H1 (cell line): ENCODE results near the gene MYLK4. TPM values are rescaled to one million over a fixed set of nuclear protein-coding genes. Genes with fewer than 3 reads are reported as not detected.

Experiments used
- CTCF ChIA-PET: fragments of 300-600 bp; sonication (Branson Sonifier 250); formaldehyde crosslinking; loops from one replicate; lab custom pipeline; 2021; ENCODE audit not compliant: partially characterized antibody; lab: Charles Lee
- POLR2A ChIA-PET: fragments of 300-600 bp; sonication (Branson Sonifier 250); formaldehyde crosslinking; loops from one replicate; lab custom pipeline; 2021; ENCODE audit warnings: inconsistent platforms; ENCODE audit not compliant: partially characterized antibody; lab: Charles Lee
- DNase-seq, 2 experiments: peaks; one replicate each; pipeline versions ENCODE4 v3.0.0 to v3.0.0-alpha.2; 2010 to 2022; ENCODE audit warnings: low spot score in 2 of 2, low read depth in 1 of 2, mixed read lengths in 1 of 2
- FAIRE-seq: peaks from 2 replicates; lab custom pipeline; 2011; peaks lifted over from hg19 to GRCh38; lab: Jason Lieb, UNC
- H2AFZ ChIP-seq: 2 replicates; pipeline ENCODE4 v1.8.1; 2012; ENCODE audit warnings: low read length, inconsistent platforms
- H2AK5ac ChIP-seq: 2 replicates; pipeline ENCODE4 v1.6.1; 2013; ENCODE audit warnings: low read depth, low read length
- H2BK120ac ChIP-seq: replicated peaks from 2 replicates; pipeline ENCODE3; 2013; ENCODE audit warnings: low read depth, low read length, inconsistent platforms
- H2BK12ac ChIP-seq: 2 replicates; pipeline ENCODE4 v1.6.1; 2013; ENCODE audit warnings: low read depth, low read length
- H2BK15ac ChIP-seq: 2 replicates; pipeline ENCODE4 v1.6.1; 2013; ENCODE audit warnings: low read length
- H2BK20ac ChIP-seq: 2 replicates; pipeline ENCODE4 v1.6.1; 2013; ENCODE audit warnings: low read length
- H2BK5ac ChIP-seq: 2 replicates; pipeline ENCODE4 v1.6.1; 2013; ENCODE audit warnings: low read depth, low read length
- H3K14ac ChIP-seq: 2 replicates; pipeline ENCODE4 v1.6.1; 2013; ENCODE audit warnings: inconsistent platforms; ENCODE audit not compliant: insufficient read length
- H3K18ac ChIP-seq: 2 replicates; pipeline ENCODE4 v1.6.1; 2013; ENCODE audit warnings: low read length; ENCODE audit errors: extremely low read depth
- H3K23ac ChIP-seq: 2 replicates; pipeline ENCODE4 v1.6.1; 2013; ENCODE audit warnings: inconsistent platforms; ENCODE audit not compliant: insufficient read length
- H3K23me2 ChIP-seq: 2 replicates; pipeline ENCODE4 v1.6.1; 2013; ENCODE audit warnings: low read depth, low read length
- H3K27ac ChIP-seq: 2 replicates; pipeline ENCODE4 v1.6.1; 2011; ENCODE audit warnings: low read depth, low read length, inconsistent platforms
- H3K27me3 ChIP-seq, 4 experiments: replicated peaks in 1 of 4; 1 replicate in 1 of 4; 2 replicates in 3 of 4; pipeline versions ENCODE4 v1.6.1 to v1.8.1; 2011 to 2013; ENCODE audit warnings: low read length in 3 of 4, mild to moderate bottlenecking in 3 of 4, inconsistent platforms in 2 of 4, mixed read lengths in 2 of 4, moderate library complexity in 1 of 4; ENCODE audit not compliant: control insufficient read depth in 3 of 4, insufficient read depth in 3 of 4; ENCODE audit errors: extremely low read depth in 1 of 4
- H3K36me3 ChIP-seq, 4 experiments: 2 replicates each; pipeline versions ENCODE4 v1.6.1 to v1.8.1; 2011 to 2013; ENCODE audit warnings: mild to moderate bottlenecking in 4 of 4, low read length in 3 of 4, moderate library complexity in 2 of 4, control low read depth in 1 of 4, inconsistent platforms in 1 of 4; ENCODE audit not compliant: insufficient read depth in 4 of 4, control insufficient read depth in 2 of 4
- H3K4ac ChIP-seq: replicated peaks from 2 replicates; pipeline ENCODE3; 2013; ENCODE audit warnings: low read length, low read depth, mixed read lengths, inconsistent platforms; ENCODE audit not compliant: insufficient read length
- H3K4me1 ChIP-seq, 4 experiments: replicated peaks in 1 of 4; 1 replicate in 1 of 4; 2 replicates in 3 of 4; pipeline versions ENCODE4 v1.6.1 to v1.8.1; 2011 to 2013; ENCODE audit warnings: low read length in 3 of 4, inconsistent platforms in 2 of 4, mixed read lengths in 1 of 4; ENCODE audit not compliant: insufficient read depth in 4 of 4, control insufficient read depth in 3 of 4
- H3K4me2 ChIP-seq, 2 experiments: 2 replicates each; pipeline versions ENCODE4 v1.6.1 to v1.8.1; 2011 to 2013; ENCODE audit warnings: low read depth in 2 of 2, low read length in 2 of 2, control low read depth in 1 of 2, inconsistent platforms in 1 of 2, mild to moderate bottlenecking in 1 of 2; ENCODE audit not compliant: insufficient read depth in 1 of 2
- H3K4me3 ChIP-seq, 4 experiments: fragments of 200-600, 300-600 bp in 1 of 4; sonication (generic), shearing (Covaris generic), sonication (Bioruptor Twin) in 1 of 4; 2 replicates each; pipeline versions ENCODE4 v1.5.1 to v1.8.1; 2011 to 2016; ENCODE audit warnings: low read length in 4 of 4, low read depth in 3 of 4, control low read depth in 2 of 4, inconsistent platforms in 2 of 4, mild to moderate bottlenecking in 2 of 4, mixed read lengths in 1 of 4, moderate library complexity in 1 of 4; ENCODE audit not compliant: insufficient read depth in 2 of 4; ENCODE audit errors: extremely low read depth in 1 of 4
- H3K56ac ChIP-seq: replicated peaks from 2 replicates; pipeline ENCODE3; 2013; ENCODE audit warnings: low read depth, mild to moderate bottlenecking, mixed read lengths, low read length, inconsistent platforms; ENCODE audit not compliant: insufficient read length
- H3K79me1 ChIP-seq: 2 replicates; pipeline ENCODE4 v1.6.1; 2013; ENCODE audit warnings: low read depth, low read length, control low read depth
- H3K79me2 ChIP-seq, 2 experiments: 2 replicates each; pipeline versions ENCODE4 v1.6.1 to v1.8.1; 2012 to 2013; ENCODE audit warnings: low read length in 2 of 2, mild to moderate bottlenecking in 2 of 2, inconsistent platforms in 1 of 2; ENCODE audit not compliant: insufficient read depth in 2 of 2, control insufficient read depth in 1 of 2
- H3K9ac ChIP-seq, 4 experiments: replicated peaks in 1 of 4; 1 replicate in 1 of 4; 2 replicates in 3 of 4; pipeline versions ENCODE4 v1.6.1 to v1.8.1; 2011 to 2013; ENCODE audit warnings: low read depth in 3 of 4, low read length in 3 of 4, control low read depth in 2 of 4, mild to moderate bottlenecking in 2 of 4, moderate library complexity in 2 of 4, inconsistent platforms in 1 of 4; ENCODE audit errors: extremely low read depth in 1 of 4
- H3K9me3 ChIP-seq, 2 experiments: 2 replicates each; pipeline versions ENCODE4 v1.6.1 to v1.8.1; 2012 to 2013; ENCODE audit warnings: mild to moderate bottlenecking in 2 of 2, moderate library complexity in 2 of 2, control low read depth in 1 of 2, inconsistent platforms in 1 of 2, low read depth in 1 of 2, low read length in 1 of 2, mixed read lengths in 1 of 2; ENCODE audit not compliant: insufficient read depth in 2 of 2
- H4K20me1 ChIP-seq, 2 experiments: replicated peaks in 1 of 2; 2 replicates each; pipeline versions ENCODE3 to v1.8.1; 2011 to 2013; ENCODE audit warnings: inconsistent platforms in 2 of 2, low read length in 2 of 2, mild to moderate bottlenecking in 1 of 2; ENCODE audit not compliant: insufficient read depth in 2 of 2, control insufficient read depth in 1 of 2
- H4K5ac ChIP-seq: 2 replicates; pipeline ENCODE4 v1.6.1; 2013; ENCODE audit warnings: low read length, low read depth, mixed read lengths, inconsistent platforms; ENCODE audit not compliant: insufficient read length
- H4K8ac ChIP-seq: 2 replicates; pipeline ENCODE4 v1.8.0; 2013; ENCODE audit warnings: mild to moderate bottlenecking, moderate library complexity, low read length, inconsistent platforms; ENCODE audit not compliant: insufficient read depth; ENCODE audit errors: extremely low read depth
- H4K91ac ChIP-seq: replicated peaks from 2 replicates; pipeline ENCODE3; 2013; ENCODE audit warnings: low read length, mixed read lengths, inconsistent platforms; ENCODE audit not compliant: insufficient read length
- HDAC6 ChIP-seq: IDR thresholded peaks from one replicate; pipeline ENCODE4 v1.7.1; 2012; ENCODE audit warnings: low read depth, mild to moderate bottlenecking, inconsistent platforms, low read length, moderate library complexity
- NRF1 ChIP-seq: IDR thresholded peaks from 2 replicates; pipeline ENCODE4 v1.6.1; 2011; ENCODE audit warnings: mild to moderate bottlenecking, low read depth, low read length, improper control_type of control experiment
- WGBS, 2 experiments: shearing (Covaris generic) in 1 of 2; methylation state at CpG; one replicate each; pipeline versions ENCODE4 v1.1.6 to v1.1.7; 2013 to 2015; ENCODE audit warnings: low lambda C conversion rate in 2 of 2, mixed read lengths in 2 of 2, inconsistent platforms in 1 of 2, low coverage in 1 of 2, missing lambda C conversion rate in 1 of 2; ENCODE audit not compliant: insufficient replicate concordance in 2 of 2, insufficient coverage in 1 of 2, insufficient read length in 1 of 2; ENCODE audit errors: extremely low coverage in 1 of 2, missing lambda C conversion rate in 1 of 2; 5-methylcytosine and 5-hydroxymethylcytosine counted together
- long read RNA-seq, 2 experiments: library from RNA in 1 of 2; library from capped mRNA in 1 of 2; stranded (forward); transcript quantifications; one replicate each; pipeline ENCODE4 v2.0.0, GENCODE V29; 2021; ENCODE audit warnings: inconsistent platforms in 1 of 2
- polyA minus RNA-seq, 3 experiments: library from RNA; depleted of rRNA, polyadenylated mRNA; stranded (reverse); fragments of >200 nt; gene quantifications; 1 replicate in 2 of 3; 2 replicates in 1 of 3; pipeline ENCODE4 v1.2.3, GENCODE V29; 2011
- polyA plus RNA-seq, 7 experiments: library from polyadenylated mRNA; depleted of rRNA in 3 of 7; stranded (reverse) in 5 of 7; unstranded in 2 of 7; fragments of >200 nt in 5 of 7; fragments of 200-250 nt in 2 of 7; gene quantifications; 1 replicate in 5 of 7; 2 replicates in 1 of 7; 4 replicates in 1 of 7; pipeline versions ENCODE4 v1.2.1 to v1.2.3, GENCODE V29; 2011 to 2013; ENCODE audit warnings: missing spikeins in 2 of 7, mixed read lengths in 2 of 7
- total RNA-seq: library from RNA; stranded (reverse); fragmentation: NEBNext Ultra II Directional; extraction: Animal tissue kit (Norgen Biotek cat#: 25700); gene quantifications from 2 replicates; pipeline ENCODE4 v1.2.1, GENCODE V29; 2021

Gene MYLK4
- 0.13 and 0.17 TPM in 2 replicates for total RNA-seq
- 0.11 TPM in 2 replicates for polyA plus RNA-seq (2011; rRNA removed)
- polyA plus RNA-seq (2011; cell fraction: cytosol; rRNA removed), result 0.13 TPM
- polyA plus RNA-seq (2011; cell fraction: nucleus; rRNA removed), result 0.11 TPM
- polyA plus RNA-seq (2012, experiment 1 of 2), result 0.09 to 0.17 TPM (median 0.11 TPM) in 4 replicates
- not detected for polyA plus RNA-seq (2012, experiment 2 of 2)
- polyA plus RNA-seq (2013, experiment 1 of 2), result 0.14 TPM
- polyA plus RNA-seq (2013, experiment 2 of 2), result 0.11 TPM
- polyA minus RNA-seq (2011; rRNA and poly(A)+ RNA removed), result 0.06 and 0.20 TPM in 2 replicates
- not detected for polyA minus RNA-seq (2011; cell fraction: cytosol; rRNA and poly(A)+ RNA removed)
- polyA minus RNA-seq (2011; cell fraction: nucleus; rRNA and poly(A)+ RNA removed), result 0.10 TPM
- long read RNA-seq, experiment 1, result 0 reads
- long read RNA-seq, experiment 2, result 0 reads

DNA sequence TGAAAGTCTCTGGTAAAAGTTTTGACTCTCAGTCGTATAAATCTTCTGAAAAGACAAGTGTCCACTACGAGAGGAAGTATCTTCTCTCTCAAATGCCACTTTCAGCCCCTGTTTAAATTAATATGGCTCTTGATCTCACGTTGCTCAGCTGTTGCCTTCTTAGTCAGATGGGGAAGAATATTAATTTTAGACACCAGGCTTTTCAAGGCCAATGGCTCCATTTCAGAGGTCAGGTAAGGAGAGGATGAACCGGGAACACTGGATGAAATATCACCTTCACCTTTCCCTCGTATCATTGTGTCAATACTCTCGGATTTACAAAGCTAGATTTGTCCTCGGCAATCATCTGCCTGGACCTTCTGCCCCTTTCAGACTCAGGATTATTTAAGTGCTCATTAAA lies at the start of gene MYLK4:
Gene MYLK4 (minus strand): TSS at position 91 of the 400 bp plus-strand sequence. CDS start 1,628 bp downstream, outside the sequence.
- TF ChIP-seq HDAC6 (no peak), NRF1 (no peak)
- TF ChIP-seq, all 59 proteins: peak for 0
- H3K27ac ChIP-seq, result no peak within 1 kb of the TSS
- H3K4ac ChIP-seq, result no peak within 1 kb of the TSS
- H4K20me1 ChIP-seq, result no peaks in the 10 kb centered on the region
- H2BK5ac ChIP-seq, result no peak within 1 kb of the TSS
- DNase-seq (no peak), FAIRE-seq (no peak)
- H2AFZ ChIP-seq, result peak within 1 kb of the TSS; percentile 51; the same call in 1 of the 2 replicates
- no peak within 1 kb of the TSS for H3K56ac ChIP-seq
- H3K23me2 ChIP-seq, result no peaks in the 10 kb centered on the region; the same call in 1 of the 2 replicates
- 92% methylated on average over 7 of the region's 7 CpGs; no CpG with 5 or more reads in 1 of the 2 experiments for WGBS, 2 experiments
- no peaks in the 10 kb centered on the region for H3K27me3 ChIP-seq
- H3K4me2 ChIP-seq, result no peak within 1 kb of the TSS
- H3K9ac ChIP-seq, result no peak within 1 kb of the TSS
- no peak within 1 kb of the TSS for H2BK120ac ChIP-seq
- H3K18ac ChIP-seq, result no peak within 1 kb of the TSS
- no peak within 1 kb of the TSS for H4K8ac ChIP-seq
- peaks cover 0 to 5% (median 2%) of the 10 kb centered on the region in 4 experiments; a peak in 4 of 7 replicates for H3K4me1 ChIP-seq
- no peak within 1 kb of the TSS for H3K14ac ChIP-seq
- no peaks in the 10 kb centered on the region for H3K79me1 ChIP-seq
- H2BK20ac ChIP-seq, result no peak within 1 kb of the TSS
- no peak within 1 kb of the TSS for H2BK12ac ChIP-seq
- no peak within 1 kb of the TSS for H3K4me3 ChIP-seq
- H4K91ac ChIP-seq, result no peak within 1 kb of the TSS
- ChIA-PET POLR2A (no interaction called here), CTCF (interaction anchor here (0.6 to 9.9 kb wide), 31 partner anchors 9 to 1154 kb away, joined by 3 to 163 read pairs (median 4); no protein-coding TSS in a partner anchor)
- no peaks in the 10 kb centered on the region for H3K79me2 ChIP-seq
- no peaks in the 10 kb centered on the region for H3K9me3 ChIP-seq
- no peak within 1 kb of the TSS for H2BK15ac ChIP-seq
- H3K23ac ChIP-seq, result no peak within 1 kb of the TSS
- H3K36me3 ChIP-seq, result no peaks in the 10 kb centered on the region
- H2AK5ac ChIP-seq, result no peak within 1 kb of the TSS
- no peak within 1 kb of the TSS for H4K5ac ChIP-seq
